Thyroid gland (tissue), 4 donors: ENCODE results near the gene CPPED1. TPM values are rescaled to one million over a fixed set of nuclear protein-coding genes. Genes with fewer than 3 reads are reported as not detected.
A peak's percentile ranks its signal among the peaks of the same experiment; 100 is the strongest.

Source experiments
- DNase-seq, 2 donors: peaks; one replicate each; pipeline ENCODE4 v3.0.0-alpha.2; 2019
- H3K27ac ChIP-seq, 3 donors: fragments of 200-600 bp; sonication (generic); 1 replicate in 2 of 3; 2 replicates in 1 of 3; pipeline ENCODE4 v1.5.1; 2016 to 2019; ENCODE audit warnings: mild to moderate bottlenecking in 1 of 3, moderate library complexity in 1 of 3
- H3K27me3 ChIP-seq: fragments of 200-600 bp; sonication (generic); one replicate; pipeline ENCODE4 v1.5.1; 2019
- H3K36me3 ChIP-seq, 2 donors: fragments of 200-600 bp; sonication (generic); one replicate each; pipeline ENCODE4 v1.5.1; 2016 to 2019
- H3K4me1 ChIP-seq, 2 donors: fragments of 200-600 bp; sonication (generic); one replicate each; pipeline ENCODE4 v1.5.1; 2017 to 2019
- H3K4me3 ChIP-seq, 3 donors: fragments of 200-600 bp; sonication (generic); replicated peaks in 1 of 3; 1 replicate in 2 of 3; 2 replicates in 1 of 3; pipeline ENCODE4 v1.5.1; 2016; ENCODE audit warnings: mild to moderate bottlenecking in 1 of 3
- H3K9me3 ChIP-seq: fragments of 200-600 bp; sonication (generic); one replicate; pipeline ENCODE4 v1.5.1; 2017
- CTCF ChIP-seq, 6 experiments: fragments of 200-600 bp in 3 of 6; fragments of 450-650 bp in 3 of 6; sonication (generic) in 3 of 6; IDR thresholded peaks; one replicate each; pipeline ENCODE4 v1.5.1; 2016 to 2019; ENCODE audit warnings: antibody characterized with exemption in 6 of 6, mild to moderate bottlenecking in 2 of 6, inconsistent platforms in 1 of 6, moderate library complexity in 1 of 6
- POLR2A ChIP-seq, 2 donors: fragments of 450-650 bp; IDR thresholded peaks; one replicate each; pipeline ENCODE4 v1.6.1; 2017; ENCODE audit warnings: antibody characterized with exemption in 2 of 2, mild to moderate bottlenecking in 2 of 2, moderate library complexity in 1 of 2
- WGBS, 2 donors: methylation state at CpG; one replicate each; pipeline ENCODE4 v1.1.5; 2017; 5-methylcytosine and 5-hydroxymethylcytosine counted together
- intact Hi-C: fragments of 100-400 bp; cut with DNase I; formaldehyde crosslinking; loops from one replicate; pipeline ENCODE4 v1.15.1; 2023
- total RNA-seq, 4 donors: library from RNA; depleted of rRNA; stranded (reverse); fragments of >200 nt; gene quantifications; one replicate each; pipeline ENCODE4 v1.2.3, GENCODE V29; 2016

The CPPED1 gene
- 10 to 100 TPM in 3 of 4 donors, 1 to 10 TPM in 1; 8.5 to 17.8 (median 16.8) TPM for total RNA-seq

GRCh38 chr16:12803203-12804093 lies at the start of gene CPPED1:
TSS of gene CPPED1 (minus strand) at chr16:12803887. CDS start at chr16:12803776, 111 bp downstream.
- peak; percentile 96 to 97 for DNase-seq
- no peaks in the 10 kb centered on the region for H3K9me3 ChIP-seq
- intact Hi-C loops: no loop called here
- no peaks in the 10 kb centered on the region for H3K27me3 ChIP-seq
- H3K27ac ChIP-seq: peak within 1 kb of the TSS; percentile 82 to 92 (median 87)
- TF ChIP-seq CTCF (IDR thresholded peaks at IDR 0.05): no peak
- TF ChIP-seq POLR2A (IDR thresholded peaks at IDR 0.05): peak in 1 of 2 donors; percentile 50
- H3K36me3 ChIP-seq: no peaks in the 10 kb centered on the region
- peak within 1 kb of the TSS in 2 of 3 donors; percentile 51 to 70 for H3K4me3 ChIP-seq
- WGBS, 2 donors: 8 to 13% methylated on average over 26 to 39 of the region's 56 CpGs
- H3K4me1 ChIP-seq: peaks cover 8 to 9% of the 10 kb centered on the region in 2 donors

DNA sequence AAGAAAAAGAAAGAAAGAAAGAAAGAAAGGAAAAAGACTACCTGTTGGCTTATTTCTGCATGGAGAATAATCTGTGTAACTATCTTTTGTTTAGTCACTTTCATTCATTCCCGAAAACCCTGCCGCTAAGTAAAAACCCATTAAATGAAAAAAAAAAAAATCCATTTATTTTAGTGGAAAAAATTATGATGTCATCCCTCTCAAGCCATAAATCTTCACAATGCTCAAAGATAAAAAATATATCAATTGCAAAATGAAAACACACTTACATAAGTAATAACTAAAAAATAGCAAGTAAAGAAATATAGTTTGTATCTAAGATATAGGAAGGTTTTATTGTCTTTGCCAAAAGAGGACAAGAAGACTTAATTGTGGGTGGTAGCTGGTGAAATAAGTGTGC lies 46.5 kb upstream of the CPPED1 start:
- no peak for DNase-seq
- no peak overlapping the region for H3K27ac ChIP-seq
- no peaks in the 10 kb centered on the region for H3K4me1 ChIP-seq
- H3K4me3 ChIP-seq: no peak overlapping the region
- H3K9me3 ChIP-seq: no peaks in the 10 kb centered on the region
- no peak for TF ChIP-seq CTCF (IDR thresholded peaks at IDR 0.05)
- no peak for TF ChIP-seq POLR2A (IDR thresholded peaks at IDR 0.05)
- no peaks in the 10 kb centered on the region for H3K36me3 ChIP-seq
- intact Hi-C loops: no loop called here
- no peaks in the 10 kb centered on the region for H3K27me3 ChIP-seq
- 64 to 97% methylated on average over 2 of the region's 2 CpGs for WGBS, 2 donors

DNA sequence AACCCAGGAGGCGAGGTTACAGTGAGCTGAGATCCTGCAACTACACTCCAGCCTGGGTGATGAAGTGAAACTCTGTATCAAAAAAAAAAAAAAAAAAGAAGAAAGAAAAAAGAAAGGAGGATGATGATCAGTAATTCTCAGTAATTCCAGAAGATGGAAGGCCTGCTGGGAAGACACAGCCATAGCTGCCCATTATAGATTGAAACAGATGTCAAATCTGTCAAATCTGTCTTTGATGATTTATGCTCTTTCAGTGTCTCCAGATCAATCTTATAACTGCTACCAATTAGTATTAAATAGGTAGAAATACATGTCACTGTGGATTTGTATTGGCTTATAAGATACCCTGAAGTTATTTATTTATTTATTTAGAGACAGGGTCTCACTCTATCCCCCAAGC lies 42.9 kb upstream of the CPPED1 start:
- intact Hi-C loops: no loop called here
- 83 to 90% methylated on average over 1 of the region's 1 CpG for WGBS, 2 donors
- no peaks in the 10 kb centered on the region for H3K27me3 ChIP-seq
- H3K4me3 ChIP-seq: no peak overlapping the region
- no peaks in the 10 kb centered on the region for H3K36me3 ChIP-seq
- no peaks in the 10 kb centered on the region for H3K4me1 ChIP-seq
- TF ChIP-seq CTCF (IDR thresholded peaks at IDR 0.05) (no peak), POLR2A (IDR thresholded peaks at IDR 0.05) (no peak)
- no peaks in the 10 kb centered on the region for H3K9me3 ChIP-seq
- no peak for DNase-seq
- no peak overlapping the region for H3K27ac ChIP-seq

DNA sequence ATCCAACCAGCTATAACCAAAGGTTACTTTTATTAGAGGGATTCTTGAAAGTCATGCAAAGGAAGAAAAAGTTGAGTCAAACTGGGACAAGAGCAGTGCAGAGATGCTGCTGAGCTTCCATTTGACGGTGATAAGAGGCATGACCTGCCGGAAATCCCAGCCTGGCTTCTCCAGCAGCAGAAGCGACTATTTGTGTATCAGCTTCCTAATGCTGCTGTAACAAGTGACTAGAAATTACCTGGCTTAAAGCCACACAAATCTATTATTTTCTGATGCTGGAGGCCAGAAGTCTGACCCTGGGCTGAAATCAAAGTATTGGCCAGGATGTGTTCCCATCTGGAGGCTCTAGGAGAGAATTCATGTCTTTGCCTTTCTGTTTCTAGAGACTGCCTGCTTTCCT lies 41.6 kb upstream of the CPPED1 start:
- WGBS, 2 donors: 91 to 95% methylated on average over 3 of the region's 3 CpGs
- intact Hi-C loops: no loop called here
- no peaks in the 10 kb centered on the region for H3K4me1 ChIP-seq
- no peak overlapping the region for H3K27ac ChIP-seq
- TF ChIP-seq POLR2A (IDR thresholded peaks at IDR 0.05) (no peak), CTCF (IDR thresholded peaks at IDR 0.05) (no peak)
- no peaks in the 10 kb centered on the region for H3K36me3 ChIP-seq
- H3K27me3 ChIP-seq: no peaks in the 10 kb centered on the region
- H3K9me3 ChIP-seq: no peaks in the 10 kb centered on the region
- no peak for DNase-seq
- H3K4me3 ChIP-seq: no peak overlapping the region

DNA sequence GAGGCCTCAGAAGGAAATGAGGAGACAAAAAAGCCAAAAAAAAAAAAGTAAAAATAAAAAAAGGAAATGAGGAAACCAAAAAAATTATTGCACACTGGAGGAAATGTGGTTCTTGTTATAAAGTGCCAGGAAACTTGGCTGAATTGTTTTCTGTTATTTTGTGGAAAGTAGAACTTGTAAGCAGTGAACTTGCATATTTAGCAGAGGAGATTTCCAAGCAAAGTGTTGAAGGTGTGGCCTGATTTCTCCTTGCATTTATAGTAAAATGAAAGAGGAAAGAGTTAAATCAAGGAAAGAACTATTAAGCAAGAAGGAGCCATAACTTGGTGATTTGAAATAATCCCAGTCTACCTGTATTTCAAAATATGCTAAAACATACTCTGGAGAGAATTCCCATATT lies 34.1 kb upstream of the CPPED1 start:
- intact Hi-C loops: no loop called here
- no peaks in the 10 kb centered on the region for H3K27me3 ChIP-seq
- no peak for TF ChIP-seq CTCF (IDR thresholded peaks at IDR 0.05)
- no peak for TF ChIP-seq POLR2A (IDR thresholded peaks at IDR 0.05)

More for the DNA sequence above, 34.1 kb upstream of the CPPED1 start:
- H3K36me3 ChIP-seq: no peaks in the 10 kb centered on the region
- H3K27ac ChIP-seq: no peak overlapping the region
- no peaks in the 10 kb centered on the region for H3K4me1 ChIP-seq
- no peak overlapping the region for H3K4me3 ChIP-seq
- no peak for DNase-seq
- H3K9me3 ChIP-seq: no peaks in the 10 kb centered on the region
